Osteoblast (primary cell): Measurements from ENCODE around the gene METTL15. TPM values are rescaled to one million over a fixed set of nuclear protein-coding genes. Genes with fewer than 3 reads are reported as not detected.

Experiments
- DNase-seq: peaks from one replicate; pipeline ENCODE4 v3.0.0; 2011; ENCODE audit warnings: low spot score, mixed read lengths; ENCODE audit not compliant: insufficient read length; ENCODE audit errors: missing footprints
- H2AFZ ChIP-seq: 2 replicates; pipeline ENCODE4 v1.6.0; 2011; ENCODE audit warnings: mild to moderate bottlenecking, low read length
- H3K27ac ChIP-seq: 2 replicates; pipeline ENCODE4 v1.5.1; 2011; ENCODE audit warnings: mild to moderate bottlenecking, low read depth, low read length, moderate library complexity
- H3K27me3 ChIP-seq: 2 replicates; pipeline ENCODE4 v1.6.0; 2012; ENCODE audit warnings: mild to moderate bottlenecking, control low read depth, inconsistent platforms, low read length, moderate library complexity; ENCODE audit not compliant: insufficient read depth
- H3K36me3 ChIP-seq: 2 replicates; pipeline ENCODE4 v1.5.1; 2011; ENCODE audit warnings: mild to moderate bottlenecking, low read length, control low read depth, moderate library complexity; ENCODE audit not compliant: insufficient read depth
- H3K4me1 ChIP-seq: 2 replicates; pipeline ENCODE4 v1.5.1; 2011; ENCODE audit warnings: mild to moderate bottlenecking, low read length, control low read depth, moderate library complexity; ENCODE audit not compliant: insufficient read depth
- H3K4me2 ChIP-seq: 2 replicates; pipeline ENCODE4 v1.6.0; 2011; ENCODE audit warnings: mild to moderate bottlenecking, low read length; ENCODE audit not compliant: insufficient read depth
- H3K4me3 ChIP-seq: fragments of 200-600 bp; sonication (generic); 3 replicates; pipeline ENCODE4 v1.5.1; 2012; ENCODE audit warnings: mild to moderate bottlenecking, low read length, inconsistent platforms; ENCODE audit not compliant: insufficient read depth
- H3K79me2 ChIP-seq: 2 replicates; pipeline ENCODE4 v1.6.0; 2012; ENCODE audit warnings: mild to moderate bottlenecking, low read length, control low read depth, inconsistent platforms; ENCODE audit not compliant: insufficient read depth
- H3K9me3 ChIP-seq: 2 replicates; pipeline ENCODE4 v1.5.1; 2011; ENCODE audit warnings: low read depth, low read length, control low read depth
- H4K20me1 ChIP-seq: 2 replicates; pipeline ENCODE4 v1.6.0; 2012; ENCODE audit warnings: mild to moderate bottlenecking, low read length, control low read depth; ENCODE audit not compliant: insufficient read depth
- total RNA-seq: library from RNA; depleted of rRNA; stranded (reverse); fragments of >200 nt; gene quantifications from 2 replicates; pipeline ENCODE4 v1.2.3, GENCODE V29; 2012
- TF ChIP-seq, protein P1 (sequence below): IDR thresholded peaks from 2 replicates; pipeline ENCODE4 v1.5.1; 2011; ENCODE audit warnings: mild to moderate bottlenecking, low read depth, low read length, moderate library complexity; ENCODE audit errors: extremely low read depth

METTL15 gene
- total RNA-seq, 1 donor = 13.4 TPM

DNA sequence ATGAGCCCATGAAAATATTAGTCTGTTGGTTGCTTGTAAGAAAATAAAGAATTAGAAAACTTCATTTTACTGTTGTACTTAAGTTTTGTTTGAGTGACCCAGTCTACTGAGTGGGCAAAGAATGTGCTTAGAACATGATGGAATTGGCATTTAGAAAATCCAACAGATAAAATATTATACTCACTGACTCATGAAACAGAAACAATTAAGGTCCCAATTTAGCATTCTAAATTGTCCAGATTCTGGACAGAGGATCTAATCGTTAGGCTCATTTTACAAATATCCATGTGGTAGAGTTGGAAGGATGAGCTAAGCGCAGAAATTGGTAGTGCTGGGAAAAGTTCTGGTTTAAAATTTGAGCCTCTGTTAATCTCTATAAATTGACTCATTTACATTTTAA is 45.4 kb downstream of the METTL15 start:
- H3K4me3 ChIP-seq = no peak overlapping the region
- no peaks in the 10 kb centered on the region for H4K20me1 ChIP-seq
- peak overlapping the region; percentile 51 for H3K27ac ChIP-seq
- H2AFZ ChIP-seq = no peak overlapping the region
- TF ChIP-seq, protein P1, sequence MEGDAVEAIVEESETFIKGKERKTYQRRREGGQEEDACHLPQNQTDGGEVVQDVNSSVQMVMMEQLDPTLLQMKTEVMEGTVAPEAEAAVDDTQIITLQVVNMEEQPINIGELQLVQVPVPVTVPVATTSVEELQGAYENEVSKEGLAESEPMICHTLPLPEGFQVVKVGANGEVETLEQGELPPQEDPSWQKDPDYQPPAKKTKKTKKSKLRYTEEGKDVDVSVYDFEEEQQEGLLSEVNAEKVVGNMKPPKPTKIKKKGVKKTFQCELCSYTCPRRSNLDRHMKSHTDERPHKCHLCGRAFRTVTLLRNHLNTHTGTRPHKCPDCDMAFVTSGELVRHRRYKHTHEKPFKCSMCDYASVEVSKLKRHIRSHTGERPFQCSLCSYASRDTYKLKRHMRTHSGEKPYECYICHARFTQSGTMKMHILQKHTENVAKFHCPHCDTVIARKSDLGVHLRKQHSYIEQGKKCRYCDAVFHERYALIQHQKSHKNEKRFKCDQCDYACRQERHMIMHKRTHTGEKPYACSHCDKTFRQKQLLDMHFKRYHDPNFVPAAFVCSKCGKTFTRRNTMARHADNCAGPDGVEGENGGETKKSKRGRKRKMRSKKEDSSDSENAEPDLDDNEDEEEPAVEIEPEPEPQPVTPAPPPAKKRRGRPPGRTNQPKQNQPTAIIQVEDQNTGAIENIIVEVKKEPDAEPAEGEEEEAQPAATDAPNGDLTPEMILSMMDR = no peak
- peaks cover 9% of the 10 kb centered on the region for H3K79me2 ChIP-seq
- H3K27me3 ChIP-seq = no peaks in the 10 kb centered on the region
- peaks cover 6% of the 10 kb centered on the region for H3K4me1 ChIP-seq
- H3K36me3 ChIP-seq = peaks cover 9% of the 10 kb centered on the region
- no peak overlapping the region for H3K4me2 ChIP-seq
- H3K9me3 ChIP-seq = no peaks in the 10 kb centered on the region
- no peak for DNase-seq

DNA sequence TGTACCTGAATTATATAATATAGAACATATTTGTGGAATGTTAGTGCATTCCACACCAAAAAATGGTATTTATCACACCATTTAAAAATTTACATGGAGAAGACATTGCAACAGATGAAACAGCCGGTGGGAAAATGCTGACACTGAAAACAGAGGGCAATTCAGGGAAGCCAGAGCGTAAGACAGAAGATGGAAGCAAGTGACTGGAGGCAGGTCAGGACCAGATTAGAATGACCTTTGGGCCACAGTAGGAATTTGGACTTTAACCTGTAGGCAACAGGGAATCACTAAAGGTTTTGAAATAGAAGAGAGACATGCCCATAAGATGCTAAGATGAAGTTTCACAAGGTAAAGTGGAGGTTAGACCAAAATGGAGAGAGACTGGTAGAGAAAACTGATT is 60.5 kb downstream of the METTL15 start:
- Histone ChIP-seq H3K27ac (no peak overlapping the region), H3K79me2 (peaks cover 5% of the 10 kb centered on the region), H3K9me3 (peaks cover 5% of the 10 kb centered on the region), H3K4me1 (peaks cover 8% of the 10 kb centered on the region), H2AFZ (no peak overlapping the region), H3K27me3 (no peaks in the 10 kb centered on the region), H4K20me1 (no peaks in the 10 kb centered on the region), H3K4me3 (no peak overlapping the region), H3K4me2 (no peak overlapping the region), H3K36me3 (peaks cover 4% of the 10 kb centered on the region)
- TF ChIP-seq, protein P1 = no peak
- no peak for DNase-seq

DNA sequence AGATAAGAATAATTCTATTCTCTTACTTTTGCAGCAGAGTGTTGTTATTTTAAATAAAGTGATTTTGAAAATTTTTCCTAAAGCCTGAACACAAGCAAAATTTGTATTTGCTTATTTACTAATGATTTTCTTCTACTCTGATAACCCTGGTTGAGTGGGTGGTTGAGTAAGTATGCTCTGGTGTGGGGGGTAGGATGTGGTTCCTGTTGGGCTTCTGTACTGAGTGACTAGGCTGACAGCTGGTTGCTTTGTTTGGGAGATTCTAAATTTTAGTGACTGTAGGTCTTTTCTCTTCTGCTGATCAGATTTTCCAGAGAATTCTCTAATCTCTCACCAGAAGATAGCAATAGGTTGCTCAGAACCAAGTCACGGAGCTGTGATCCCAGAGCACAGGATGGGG is 61.6 kb downstream of the METTL15 start:
- no peaks in the 10 kb centered on the region for H4K20me1 ChIP-seq
- H3K4me1 ChIP-seq = peaks cover 8% of the 10 kb centered on the region
- H3K27me3 ChIP-seq = no peaks in the 10 kb centered on the region
- no peak overlapping the region for H3K27ac ChIP-seq
- H2AFZ ChIP-seq = no peak overlapping the region
- TF ChIP-seq, protein P1 = no peak
- H3K9me3 ChIP-seq = peaks cover 7% of the 10 kb centered on the region
- no peak for DNase-seq
- H3K4me2 ChIP-seq = peak overlapping the region; percentile 20
- peaks cover 5% of the 10 kb centered on the region for H3K79me2 ChIP-seq
- H3K36me3 ChIP-seq = peaks cover 8% of the 10 kb centered on the region
- H3K4me3 ChIP-seq = no peak overlapping the region

- TF ChIP-seq, protein P1 = no peak
- Histone ChIP-seq H2AFZ (no peak overlapping the region), H3K27ac (no peak overlapping the region), H3K4me3 (no peak overlapping the region), H3K27me3 (no peaks in the 10 kb centered on the region), H3K79me2 (peaks cover 5% of the 10 kb centered on the region), H4K20me1 (no peaks in the 10 kb centered on the region), H3K9me3 (peaks cover 7% of the 10 kb centered on the region), H3K36me3 (peaks cover 8% of the 10 kb centered on the region), H3K4me2 (no peak overlapping the region), H3K4me1 (peaks cover 8% of the 10 kb centered on the region)
- no peak for DNase-seq
Measured at GRCh38 chr11:28170759-28171158, 62.6 kb downstream of the METTL15 start.
